Prostate gland (tissue), 2 donors: ENCODE data around the gene SSR1.

Source experiments
- POLR2A ChIP-seq: fragments of 450-650 bp; IDR thresholded peaks from one replicate; pipeline ENCODE4 v1.6.1; 2016; ENCODE audit warnings: antibody characterized with exemption, mild to moderate bottlenecking
- POLR2AphosphoS5 ChIP-seq: sonication (generic); formaldehyde crosslinking; IDR thresholded peaks from one replicate; pipeline ENCODE4 v1.6.1; 2017; ENCODE audit warnings: antibody characterized with exemption
- TF ChIP-seq, protein P1 (sequence below), 4 experiments: fragments of 200-600 bp in 2 of 4; fragments of 450-650 bp in 2 of 4; sonication (generic) in 2 of 4; IDR thresholded peaks; 1 replicate in 3 of 4; 2 replicates in 1 of 4; pipeline ENCODE4 v1.5.1; 2016 to 2019; ENCODE audit warnings: antibody characterized with exemption in 4 of 4, mild to moderate bottlenecking in 2 of 4, moderate library complexity in 2 of 4

DNA sequence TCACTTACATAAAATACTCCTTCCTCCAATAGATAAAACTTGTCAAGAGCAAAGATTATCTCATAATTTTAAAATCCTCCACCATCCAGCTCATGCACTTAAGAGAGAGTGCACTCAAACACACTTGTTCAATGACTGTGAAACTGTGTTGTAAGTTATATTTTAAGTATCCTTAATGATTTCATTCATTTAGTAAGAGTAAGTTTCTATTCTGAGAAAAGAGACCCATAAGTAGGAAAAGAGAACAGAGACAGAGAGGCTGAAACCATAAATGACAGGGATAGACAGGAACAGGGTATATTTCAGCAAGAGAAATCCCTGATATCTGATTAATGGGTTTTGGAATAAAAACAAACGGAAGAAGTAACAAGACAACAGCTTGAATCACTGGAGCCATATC lies 8.2 kb downstream of the SSR1 start:
- TF ChIP-seq, protein P1, sequence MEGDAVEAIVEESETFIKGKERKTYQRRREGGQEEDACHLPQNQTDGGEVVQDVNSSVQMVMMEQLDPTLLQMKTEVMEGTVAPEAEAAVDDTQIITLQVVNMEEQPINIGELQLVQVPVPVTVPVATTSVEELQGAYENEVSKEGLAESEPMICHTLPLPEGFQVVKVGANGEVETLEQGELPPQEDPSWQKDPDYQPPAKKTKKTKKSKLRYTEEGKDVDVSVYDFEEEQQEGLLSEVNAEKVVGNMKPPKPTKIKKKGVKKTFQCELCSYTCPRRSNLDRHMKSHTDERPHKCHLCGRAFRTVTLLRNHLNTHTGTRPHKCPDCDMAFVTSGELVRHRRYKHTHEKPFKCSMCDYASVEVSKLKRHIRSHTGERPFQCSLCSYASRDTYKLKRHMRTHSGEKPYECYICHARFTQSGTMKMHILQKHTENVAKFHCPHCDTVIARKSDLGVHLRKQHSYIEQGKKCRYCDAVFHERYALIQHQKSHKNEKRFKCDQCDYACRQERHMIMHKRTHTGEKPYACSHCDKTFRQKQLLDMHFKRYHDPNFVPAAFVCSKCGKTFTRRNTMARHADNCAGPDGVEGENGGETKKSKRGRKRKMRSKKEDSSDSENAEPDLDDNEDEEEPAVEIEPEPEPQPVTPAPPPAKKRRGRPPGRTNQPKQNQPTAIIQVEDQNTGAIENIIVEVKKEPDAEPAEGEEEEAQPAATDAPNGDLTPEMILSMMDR (IDR thresholded peaks at IDR 0.05), result no peak
- TF ChIP-seq POLR2A (no peak), POLR2AphosphoS5 (no peak)
